SKM-1 (cell line): ENCODE measurements around the gene EIF3D.
"Not testable (repeated sequence)": the region's sequence is repeated elsewhere in the genome, so short reads cannot be mapped to it uniquely, and the experiment has no call there.

Experiments used
- DNase-seq: peaks from one replicate; lab custom pipeline; 2025; ENCODE audit not compliant: unreplicated experiment; lab: John Stamatoyannopoulos, UW

The EIF3D gene

GRCh38 chr22:36550701-36551495 is 21.9 kb upstream of the EIF3D start:
- DNase-seq, result no peak

DNA sequence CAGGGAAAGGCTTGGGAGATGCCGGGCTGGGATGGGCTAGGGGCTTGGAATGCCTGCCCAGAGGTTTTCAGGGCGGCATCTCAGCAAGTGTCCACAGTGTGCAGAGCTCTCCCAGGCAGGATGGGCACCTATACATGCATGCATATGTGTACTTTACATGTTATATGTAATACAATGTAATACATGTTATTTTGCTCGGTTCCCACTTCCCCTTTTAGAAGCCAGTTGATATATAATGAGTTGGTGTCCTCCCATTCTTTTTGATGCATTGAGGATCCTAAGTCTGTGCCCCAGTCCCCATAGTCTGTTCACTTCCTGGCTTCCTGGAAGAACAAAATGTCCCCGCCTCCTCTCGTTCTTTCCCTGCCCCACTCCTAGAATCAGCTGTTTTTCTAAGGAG is 20.1 kb upstream of the EIF3D start:
- no peak for DNase-seq

- DNase-seq, result no peak
These were observed 19.6 kb upstream of the EIF3D start for GRCh38 chr22:36548606-36549005.

GRCh38 chr22:36546932-36547331 is 18.0 kb upstream of the EIF3D start:
- DNase-seq, result no peak

- peak; percentile 62 for DNase-seq
These were observed 17.3 kb upstream of the EIF3D start for GRCh38 chr22:36546092-36546804.

DNA sequence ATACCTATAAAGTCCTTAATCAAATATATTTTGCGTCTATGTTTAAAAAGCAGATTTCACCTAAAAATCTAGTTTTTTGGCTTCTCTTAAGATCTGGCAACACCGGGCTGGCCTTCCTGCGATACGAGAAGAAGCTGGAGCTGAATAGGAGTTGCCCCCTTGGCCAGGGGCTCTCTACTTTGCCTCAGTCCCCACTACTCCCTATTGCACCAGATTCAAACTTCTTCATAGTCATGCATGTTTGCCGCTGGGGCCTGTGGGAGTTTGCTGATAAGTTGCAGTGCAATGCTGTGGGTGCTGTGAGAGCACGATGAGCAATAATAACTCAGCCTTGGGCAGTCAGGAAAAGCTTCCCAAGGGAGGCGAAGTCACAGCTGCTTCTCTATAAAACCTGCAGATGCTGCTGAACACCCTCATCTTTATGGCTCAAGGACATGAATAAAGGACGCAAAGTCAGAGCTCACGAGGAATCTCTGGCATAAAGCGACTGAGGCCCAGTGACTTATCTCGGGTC is 15.2 kb upstream of the EIF3D start:
- no peak for DNase-seq

- no peak for DNase-seq
These were observed 13.0 kb upstream of the EIF3D start for GRCh38 chr22:36541831-36542411.

DNA sequence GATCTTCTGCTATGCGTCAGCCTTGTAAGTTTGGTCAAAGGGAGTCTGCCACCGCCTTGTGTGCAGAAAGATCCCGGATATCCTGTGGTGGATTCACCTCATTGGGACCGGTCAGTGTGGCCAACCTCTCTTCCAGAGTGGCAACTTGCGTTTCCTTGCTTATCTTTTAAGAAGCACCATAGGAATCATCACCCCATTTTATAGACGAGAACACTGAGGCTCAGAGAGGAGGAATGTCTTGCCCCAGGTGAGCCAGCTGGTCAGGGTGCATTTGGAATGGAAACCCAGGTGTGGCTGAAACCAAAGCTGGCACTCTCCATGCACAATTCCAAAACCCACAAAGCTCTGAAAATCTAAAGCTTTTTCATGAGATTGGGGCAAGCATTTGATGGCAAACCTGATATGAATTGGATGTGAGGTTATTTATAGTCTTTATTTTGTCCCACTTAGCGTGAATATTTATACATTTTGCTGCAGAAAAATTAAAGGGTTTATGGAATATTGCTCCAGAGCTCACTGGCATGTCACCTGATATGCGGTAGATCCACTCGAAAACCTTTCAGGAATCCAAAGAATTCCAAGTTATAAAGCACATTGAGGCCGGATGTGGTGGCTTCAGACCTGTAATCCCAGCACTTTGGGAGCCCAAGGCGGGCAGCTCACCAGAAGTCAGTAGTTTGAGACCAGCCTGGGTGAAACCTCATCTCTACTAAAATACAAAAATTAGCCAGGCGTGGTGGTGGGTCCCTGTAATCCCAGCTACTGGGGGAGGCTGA is 12.1 kb upstream of the EIF3D start:
- DNase-seq, result no peak

GRCh38 chr22:36538529-36538928 is 9.6 kb upstream of the EIF3D start:
- no peak for DNase-seq

DNA sequence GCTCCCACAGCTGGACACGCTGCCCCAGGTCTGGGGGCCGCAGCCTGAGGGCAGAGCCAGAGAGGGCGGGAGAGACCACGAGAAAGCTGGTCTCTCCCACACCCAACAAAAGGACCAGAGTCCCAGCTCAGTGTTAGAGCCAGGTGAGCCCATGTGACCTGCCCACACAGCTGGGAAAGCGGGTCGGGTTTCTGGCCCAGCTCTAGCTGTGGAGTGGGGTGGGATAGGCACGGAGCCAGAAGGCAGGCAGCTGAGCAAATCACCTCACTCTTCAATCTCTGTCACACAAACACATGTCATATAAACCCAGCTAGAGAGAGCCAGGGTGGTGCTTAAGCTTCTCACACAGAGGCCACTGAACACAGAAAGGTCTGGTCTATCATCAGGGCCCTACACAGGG is 7.8 kb upstream of the EIF3D start:
- DNase-seq, result no peak

DNA sequence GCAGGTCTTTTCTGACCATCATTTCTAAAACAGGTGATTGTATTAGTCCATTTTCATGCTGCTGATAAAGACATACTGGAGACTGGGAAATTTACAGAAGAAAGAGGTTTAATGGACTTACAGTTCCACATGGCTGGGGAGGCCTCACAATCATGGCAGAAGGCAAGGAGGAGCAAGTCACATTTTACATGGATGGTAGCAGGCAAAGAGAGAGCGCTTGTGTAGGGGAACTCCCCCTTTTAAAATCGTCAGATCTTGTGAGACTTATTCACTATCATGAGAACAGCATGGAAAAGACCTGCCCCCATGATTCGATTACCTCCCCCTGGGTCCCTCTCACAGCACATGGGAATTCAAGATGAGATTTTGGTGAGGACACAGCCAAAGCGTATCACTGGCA is 4.4 kb upstream of the EIF3D start:
- not testable (repeated sequence) for DNase-seq

- DNase-seq, result no peak
These were observed 3.5 kb upstream of the EIF3D start for GRCh38 chr22:36532466-36532865.

- DNase-seq, result no peak
These were observed 625 bp downstream of the EIF3D start for GRCh38 chr22:36528341-36528740.

DNA sequence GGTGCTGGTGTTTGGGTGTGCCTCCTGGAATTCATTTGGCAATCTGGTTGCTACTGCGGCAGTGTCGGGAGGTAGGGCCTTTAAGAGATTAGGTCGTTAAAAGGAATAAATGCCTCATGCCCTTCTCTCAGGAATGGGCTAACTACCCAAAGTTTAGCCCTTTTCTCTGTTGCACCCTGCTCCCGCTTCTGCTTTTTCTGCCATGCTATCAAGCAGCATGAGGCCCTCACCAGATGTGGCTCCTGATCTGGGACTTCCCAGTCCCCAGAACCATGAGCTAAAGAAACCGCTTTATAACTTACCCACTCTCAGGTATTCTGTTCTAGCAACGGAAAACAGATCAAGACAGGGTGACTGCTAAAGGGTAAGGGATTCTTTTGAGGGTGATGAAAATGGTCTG is 6.3 kb downstream of the EIF3D start:
- no peak for DNase-seq

DNA sequence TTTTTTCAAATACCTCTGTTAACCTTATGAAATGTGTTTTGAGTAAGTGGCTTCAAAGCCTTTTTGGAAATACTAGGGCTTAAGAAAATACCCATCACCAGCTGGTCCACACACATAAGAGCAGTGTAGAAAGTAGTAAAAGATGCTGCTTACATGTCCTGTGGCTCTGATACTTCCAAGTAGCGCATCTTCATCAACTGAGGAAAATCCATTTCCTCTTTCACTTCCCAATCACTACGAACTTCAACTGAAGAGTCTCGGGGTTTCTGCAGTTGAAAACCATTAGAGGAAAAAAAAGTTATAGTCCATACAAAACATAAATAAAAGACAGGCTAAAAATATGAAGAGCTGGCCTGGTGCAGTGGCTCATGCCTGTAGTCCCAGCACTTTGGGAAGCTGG is 8.5 kb downstream of the EIF3D start:
- DNase-seq, result no peak

GRCh38 chr22:36519906-36520305 is 9.1 kb downstream of the EIF3D start:
- DNase-seq, result not testable (repeated sequence)

GRCh38 chr22:36514766-36515165 is 14.2 kb downstream of the EIF3D start:
- no peak for DNase-seq

GRCh38 chr22:36512991-36513390 is 16.0 kb downstream of the EIF3D start:
- no peak for DNase-seq

- DNase-seq, result no peak
These were observed 16.6 kb downstream of the EIF3D start for GRCh38 chr22:36512333-36512732.

DNA sequence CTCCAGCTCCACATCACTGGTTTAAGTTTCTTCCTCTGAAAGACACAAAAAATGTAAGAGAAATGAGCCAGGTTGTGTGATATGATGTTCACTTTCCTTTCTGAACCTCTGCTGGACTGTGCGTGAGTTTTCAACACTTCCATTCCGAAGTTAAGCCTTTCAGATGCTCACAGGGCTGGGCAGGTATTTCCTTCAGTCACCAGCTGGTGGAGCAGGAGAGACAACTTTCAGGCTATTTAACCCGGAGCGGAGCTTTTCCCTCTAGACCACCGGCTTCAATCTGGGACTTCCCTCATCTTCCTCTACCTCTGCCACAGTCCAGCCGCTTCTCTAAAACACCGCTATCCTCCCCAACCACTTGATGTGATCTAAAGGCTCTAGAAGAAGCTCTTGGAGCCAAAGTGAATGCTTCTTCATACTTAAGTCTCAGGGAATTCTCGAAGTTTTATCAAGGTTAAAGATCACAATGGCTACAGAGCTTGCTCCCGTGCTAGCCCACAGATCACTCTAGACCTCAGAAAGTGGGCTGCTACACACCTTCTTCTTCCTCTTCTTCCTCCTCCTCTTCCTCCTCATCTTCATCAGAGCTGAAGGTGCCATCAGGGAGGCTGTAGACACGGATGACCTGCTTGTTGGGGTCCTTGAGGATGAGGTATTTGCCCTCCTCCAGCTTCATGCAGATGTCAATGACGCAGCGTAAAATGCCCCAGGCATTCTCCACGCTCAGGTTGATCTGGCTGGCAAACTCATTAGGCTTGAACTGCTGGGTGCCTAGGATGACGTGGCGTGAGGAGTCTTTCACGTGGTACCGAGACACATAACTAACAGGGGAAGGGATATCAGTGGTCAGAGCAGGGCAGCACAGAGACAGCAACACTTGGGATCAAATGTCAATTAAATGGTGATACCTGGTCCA is 17.7 kb downstream of the EIF3D start:
- DNase-seq, result no peak
